Astrocyte (in vitro differentiated cells and primary cell): ENCODE measurements around the gene GLA. TPM values are rescaled to one million over a fixed set of nuclear protein-coding genes. Genes with fewer than 3 reads are reported as not detected.

Source experiments
- DNase-seq: peaks from one replicate; pipeline ENCODE4 v3.0.0-alpha.2; 2010; ENCODE audit warnings: low read depth
- FAIRE-seq: peaks from 2 replicates; lab custom pipeline; 2011; peaks lifted over from hg19 to GRCh38; lab: Jason Lieb, UNC
- H2AFZ ChIP-seq: 2 replicates; pipeline ENCODE4 v1.6.0; 2012; ENCODE audit warnings: low read depth, low read length, inconsistent platforms
- H3K27ac ChIP-seq: 2 replicates; pipeline ENCODE4 v1.5.1; 2011; ENCODE audit warnings: low read depth, low read length, inconsistent platforms
- H3K27me3 ChIP-seq: 2 replicates; pipeline ENCODE4 v1.6.0; 2011; ENCODE audit warnings: low read length, inconsistent platforms; ENCODE audit not compliant: insufficient read depth
- H3K36me3 ChIP-seq: 2 replicates; pipeline ENCODE4 v1.5.1; 2011; ENCODE audit warnings: low read length, inconsistent platforms; ENCODE audit not compliant: insufficient read depth
- H3K4me1 ChIP-seq: 2 replicates; pipeline ENCODE4 v1.5.1; 2011; ENCODE audit warnings: low read length, inconsistent platforms; ENCODE audit not compliant: insufficient read depth
- H3K4me2 ChIP-seq: 2 replicates; pipeline ENCODE4 v1.6.0; 2012; ENCODE audit warnings: low read length, inconsistent platforms
- H3K4me3 ChIP-seq: 2 replicates; pipeline ENCODE4 v1.5.1; 2011; ENCODE audit warnings: low read depth, mild to moderate bottlenecking, low read length, inconsistent platforms; ENCODE audit not compliant: insufficient read depth
- H3K79me2 ChIP-seq: 2 replicates; pipeline ENCODE4 v1.6.0; 2012; ENCODE audit warnings: mild to moderate bottlenecking, low read length, inconsistent platforms; ENCODE audit not compliant: insufficient read depth
- H3K9ac ChIP-seq: 2 replicates; pipeline ENCODE4 v1.6.0; 2012; ENCODE audit warnings: mild to moderate bottlenecking, low read length, inconsistent platforms
- H3K9me3 ChIP-seq: 2 replicates; pipeline ENCODE4 v1.5.1; 2012; ENCODE audit warnings: low read depth, mild to moderate bottlenecking, low read length, inconsistent platforms; ENCODE audit not compliant: insufficient read depth
- H4K20me1 ChIP-seq: 2 replicates; pipeline ENCODE4 v1.6.0; 2012; ENCODE audit warnings: low read length, inconsistent platforms; ENCODE audit not compliant: insufficient read depth
- H3K27ac Mint-ChIP-seq: one replicate; pipeline ENCODE4 v1.8.0; 2021; ENCODE audit warnings: mild to moderate bottlenecking, mixed read lengths; ENCODE audit not compliant: unreplicated experiment
- H3K27me3 Mint-ChIP-seq: one replicate; pipeline ENCODE4 v1.8.0; 2021; ENCODE audit warnings: low read depth, mixed read lengths; ENCODE audit not compliant: unreplicated experiment
- H3K36me3 Mint-ChIP-seq: one replicate; pipeline ENCODE4 v1.8.0; 2021; ENCODE audit warnings: low read depth, mixed read lengths; ENCODE audit not compliant: unreplicated experiment
- H3K4me1 Mint-ChIP-seq: one replicate; pipeline ENCODE4 v1.8.0; 2021; ENCODE audit warnings: low read depth, mixed read lengths; ENCODE audit not compliant: unreplicated experiment
- H3K4me3 Mint-ChIP-seq: one replicate; pipeline ENCODE4 v1.8.0; 2021; ENCODE audit warnings: mild to moderate bottlenecking, moderate library complexity, mixed read lengths; ENCODE audit not compliant: unreplicated experiment
- H3K9me3 Mint-ChIP-seq: one replicate; pipeline ENCODE4 v1.8.0; 2021; ENCODE audit warnings: mild to moderate bottlenecking, mixed read lengths; ENCODE audit not compliant: unreplicated experiment
- CTCF ChIP-seq: IDR thresholded peaks from 2 replicates; pipeline ENCODE4 v1.5.1; 2011; ENCODE audit warnings: low read depth, mild to moderate bottlenecking, inconsistent platforms, low read length, moderate library complexity; ENCODE audit not compliant: insufficient read depth
- EZH2 ChIP-seq: IDR thresholded peaks from 2 replicates; pipeline ENCODE4 v1.6.1; 2012; ENCODE audit warnings: mild to moderate bottlenecking, low read length, inconsistent platforms; ENCODE audit not compliant: insufficient read depth
- total RNA-seq: library from RNA; stranded (reverse); gene quantifications from 2 replicates; pipeline ENCODE4 v1.2.1, GENCODE V29; 2021

GLA gene
- total RNA-seq, 1 donor from 2014 or later, result 51.9 TPM

GRCh38 chrX:101407167-101407747 is 468 bp downstream of the GLA start:
- peaks cover 6% of the 10 kb centered on the region for H3K4me1 ChIP-seq
- Mint-ChIP-seq H3K27me3 (no peaks in the 10 kb centered on the region), H3K9me3 (no peaks in the 10 kb centered on the region), H3K36me3 (no peaks in the 10 kb centered on the region), H3K4me1 (peaks cover 6% of the 10 kb centered on the region), H3K27ac (peak overlapping the region; percentile 98), H3K4me3 (peak overlapping the region; percentile 99)
- no peaks in the 10 kb centered on the region for H3K9me3 ChIP-seq
- peak overlapping the region; percentile 98 for H3K27ac ChIP-seq
- H3K36me3 ChIP-seq, result peaks cover 3% of the 10 kb centered on the region
- peaks cover 59% of the 10 kb centered on the region for H3K79me2 ChIP-seq
- DNase-seq, result no peak
- TF ChIP-seq CTCF, result no peak
- no peak for TF ChIP-seq EZH2
- H3K4me2 ChIP-seq, result peak overlapping the region; percentile 95
- no peaks in the 10 kb centered on the region for H3K27me3 ChIP-seq
- H4K20me1 ChIP-seq, result peaks cover 15% of the 10 kb centered on the region
- FAIRE-seq, result no peak
- peak overlapping the region; percentile 100 for H3K9ac ChIP-seq
- H3K4me3 ChIP-seq, result peak overlapping the region; percentile 95
- H2AFZ ChIP-seq, result peak overlapping the region; percentile 89

GRCh38 chrX:101399825-101400224 is 7.9 kb downstream of the GLA start:
- no peaks in the 10 kb centered on the region for H4K20me1 ChIP-seq
- Mint-ChIP-seq H3K36me3 (no peaks in the 10 kb centered on the region), H3K4me1 (no peaks in the 10 kb centered on the region), H3K9me3 (no peaks in the 10 kb centered on the region), H3K27ac (no peak overlapping the region), H3K4me3 (no peak overlapping the region), H3K27me3 (no peaks in the 10 kb centered on the region)
- H3K36me3 ChIP-seq, result peaks cover 11% of the 10 kb centered on the region
- H3K4me1 ChIP-seq, result no peaks in the 10 kb centered on the region
- no peaks in the 10 kb centered on the region for H3K27me3 ChIP-seq
- no peak overlapping the region for H2AFZ ChIP-seq
- DNase-seq (no peak), FAIRE-seq (no peak)
- no peak overlapping the region for H3K27ac ChIP-seq
- no peak overlapping the region for H3K9ac ChIP-seq
- H3K4me3 ChIP-seq, result no peak overlapping the region
- H3K79me2 ChIP-seq, result no peaks in the 10 kb centered on the region
- no peak for TF ChIP-seq CTCF
- no peak for TF ChIP-seq EZH2
- no peaks in the 10 kb centered on the region for H3K9me3 ChIP-seq
- no peak overlapping the region for H3K4me2 ChIP-seq

DNA sequence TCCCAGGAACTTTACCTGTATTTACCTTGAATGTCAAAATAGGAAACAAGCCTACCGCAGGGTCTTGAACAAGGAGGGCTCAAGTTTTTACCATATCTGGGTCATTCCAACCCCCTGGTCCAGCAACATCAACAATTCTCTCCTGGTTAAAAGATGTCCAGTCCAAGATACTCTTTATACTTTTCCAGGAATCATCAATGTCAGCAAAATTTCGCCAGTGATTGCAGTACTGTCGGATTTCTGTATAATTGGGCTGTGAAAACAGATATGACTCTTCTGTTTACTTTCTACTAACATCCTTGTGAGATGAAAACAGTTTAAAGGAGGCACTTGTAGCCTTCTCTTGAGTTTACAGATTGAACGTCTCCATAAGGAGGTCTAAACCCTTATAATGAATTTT is 9.0 kb downstream of the GLA start:
- Histone ChIP-seq H3K9ac (no peak overlapping the region), H3K4me2 (no peak overlapping the region), H3K4me1 (no peaks in the 10 kb centered on the region), H2AFZ (no peak overlapping the region), H3K27me3 (no peaks in the 10 kb centered on the region), H3K9me3 (no peaks in the 10 kb centered on the region), H3K79me2 (no peaks in the 10 kb centered on the region), H3K4me3 (no peak overlapping the region), H3K27ac (no peak overlapping the region), H4K20me1 (peaks cover 7% of the 10 kb centered on the region), H3K36me3 (peaks cover 11% of the 10 kb centered on the region)
- H3K4me1 Mint-ChIP-seq, result peaks cover under 1% of the 10 kb centered on the region
- TF ChIP-seq EZH2 (no peak), CTCF (no peak)
- H3K27me3 Mint-ChIP-seq, result no peaks in the 10 kb centered on the region
- FAIRE-seq (no peak), DNase-seq (no peak)
- H3K27ac Mint-ChIP-seq, result no peak overlapping the region
- no peaks in the 10 kb centered on the region for H3K36me3 Mint-ChIP-seq
- no peak overlapping the region for H3K4me3 Mint-ChIP-seq
- no peaks in the 10 kb centered on the region for H3K9me3 Mint-ChIP-seq
